ENCODE measurements around the gene SFT2D3. TPM values are rescaled to one million over a fixed set of nuclear protein-coding genes. Genes with fewer than 3 reads are reported as not detected.

SFT2D3 gene
- total and polyA plus RNA-seq, 4 donors = 2.4 to 4.9 (median 4.7) TPM; not detected in 1

DNA sequence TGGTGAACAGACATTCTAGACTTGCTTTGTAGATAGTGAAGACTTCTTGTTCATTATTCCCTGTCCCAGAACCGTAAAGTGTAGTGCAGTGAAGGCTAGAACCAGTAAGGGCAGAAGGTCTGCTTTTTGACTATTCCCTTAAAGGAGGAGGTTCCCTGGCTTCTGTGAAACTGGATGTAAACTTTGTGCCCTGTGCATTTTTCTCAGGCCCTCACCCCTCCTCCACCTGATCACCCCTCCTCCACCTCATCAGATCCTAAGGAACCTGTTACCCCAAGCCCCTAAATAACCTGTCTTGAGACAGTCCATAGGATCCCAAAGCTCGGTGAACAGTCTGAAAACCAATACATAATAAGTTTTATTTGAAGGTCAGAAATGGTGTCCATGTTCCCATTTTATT is 33.7 kb downstream of the SFT2D3 start:
- peak overlapping the region; percentile 65 to 88 for H3K27ac ChIP-seq (ENCODE audit: low read depth in 1 of 2, low read length in 2 of 2)
- peak overlapping the region in 1 of 2 donors; percentile 49 for H3K9ac ChIP-seq (ENCODE audit: low read depth in 1 of 2, low read length in 2 of 2)
- DNase-seq (ENCODE audit: low spot score) = no peak
- no peak overlapping the region for H3K4me3 ChIP-seq (ENCODE audit: low read depth in 1 of 3, low read length in 3 of 3)
- 37% methylated on average over 2 of the region's 2 CpGs for WGBS
- H3K4me1 ChIP-seq (ENCODE audit: control insufficient read depth in 4 of 4, insufficient read depth in 4 of 4, low read length in 3 of 4) = peaks cover 10 to 44% (median 25%) of the 10 kb centered on the region in 4 donors
- H3K9me3 ChIP-seq (ENCODE audit: control insufficient read depth in 4 of 4, low read length in 3 of 4) = no peaks in the 10 kb centered on the region
- TF ChIP-seq TAF1 (conservative IDR thresholded peaks at IDR 0.05) = no peak
- TF ChIP-seq FOXA2 (IDR thresholded peaks at IDR 0.05) = no peak
- TF ChIP-seq JUND (IDR thresholded peaks at IDR 0.05) = no peak
- TF ChIP-seq GABPA (IDR thresholded peaks at IDR 0.05 in 1 of 2, conservative IDR thresholded peaks at IDR 0.05 in 1 of 2) = no peak
- TF ChIP-seq, protein P1, sequence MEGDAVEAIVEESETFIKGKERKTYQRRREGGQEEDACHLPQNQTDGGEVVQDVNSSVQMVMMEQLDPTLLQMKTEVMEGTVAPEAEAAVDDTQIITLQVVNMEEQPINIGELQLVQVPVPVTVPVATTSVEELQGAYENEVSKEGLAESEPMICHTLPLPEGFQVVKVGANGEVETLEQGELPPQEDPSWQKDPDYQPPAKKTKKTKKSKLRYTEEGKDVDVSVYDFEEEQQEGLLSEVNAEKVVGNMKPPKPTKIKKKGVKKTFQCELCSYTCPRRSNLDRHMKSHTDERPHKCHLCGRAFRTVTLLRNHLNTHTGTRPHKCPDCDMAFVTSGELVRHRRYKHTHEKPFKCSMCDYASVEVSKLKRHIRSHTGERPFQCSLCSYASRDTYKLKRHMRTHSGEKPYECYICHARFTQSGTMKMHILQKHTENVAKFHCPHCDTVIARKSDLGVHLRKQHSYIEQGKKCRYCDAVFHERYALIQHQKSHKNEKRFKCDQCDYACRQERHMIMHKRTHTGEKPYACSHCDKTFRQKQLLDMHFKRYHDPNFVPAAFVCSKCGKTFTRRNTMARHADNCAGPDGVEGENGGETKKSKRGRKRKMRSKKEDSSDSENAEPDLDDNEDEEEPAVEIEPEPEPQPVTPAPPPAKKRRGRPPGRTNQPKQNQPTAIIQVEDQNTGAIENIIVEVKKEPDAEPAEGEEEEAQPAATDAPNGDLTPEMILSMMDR (IDR thresholded peaks at IDR 0.05; ENCODE audit: low read depth, low read length, missing input control) = no peak
- TF ChIP-seq FOXA1 (IDR thresholded peaks at IDR 0.05) = no peak
- TF ChIP-seq YY1 (IDR thresholded peaks at IDR 0.05) = no peak
- TF ChIP-seq ATF3 (IDR thresholded peaks at IDR 0.05) = no peak
- TF ChIP-seq EGR1 (IDR thresholded peaks at IDR 0.05; ENCODE audit: low read depth in 2 of 2) = no peak
- no peak for TF ChIP-seq HNF4G (IDR thresholded peaks at IDR 0.05)
- TF ChIP-seq HNF4A (conservative IDR thresholded peaks at IDR 0.05) = no peak
- no peaks in the 10 kb centered on the region for H3K36me3 ChIP-seq (ENCODE audit: control insufficient read depth in 4 of 4, insufficient read depth in 3 of 4, low read depth in 1 of 4, low read length in 3 of 4)
- H3K27me3 ChIP-seq (ENCODE audit: control insufficient read depth in 4 of 4, insufficient read depth in 4 of 4, low read length in 3 of 4) = no peaks in the 10 kb centered on the region

DNA sequence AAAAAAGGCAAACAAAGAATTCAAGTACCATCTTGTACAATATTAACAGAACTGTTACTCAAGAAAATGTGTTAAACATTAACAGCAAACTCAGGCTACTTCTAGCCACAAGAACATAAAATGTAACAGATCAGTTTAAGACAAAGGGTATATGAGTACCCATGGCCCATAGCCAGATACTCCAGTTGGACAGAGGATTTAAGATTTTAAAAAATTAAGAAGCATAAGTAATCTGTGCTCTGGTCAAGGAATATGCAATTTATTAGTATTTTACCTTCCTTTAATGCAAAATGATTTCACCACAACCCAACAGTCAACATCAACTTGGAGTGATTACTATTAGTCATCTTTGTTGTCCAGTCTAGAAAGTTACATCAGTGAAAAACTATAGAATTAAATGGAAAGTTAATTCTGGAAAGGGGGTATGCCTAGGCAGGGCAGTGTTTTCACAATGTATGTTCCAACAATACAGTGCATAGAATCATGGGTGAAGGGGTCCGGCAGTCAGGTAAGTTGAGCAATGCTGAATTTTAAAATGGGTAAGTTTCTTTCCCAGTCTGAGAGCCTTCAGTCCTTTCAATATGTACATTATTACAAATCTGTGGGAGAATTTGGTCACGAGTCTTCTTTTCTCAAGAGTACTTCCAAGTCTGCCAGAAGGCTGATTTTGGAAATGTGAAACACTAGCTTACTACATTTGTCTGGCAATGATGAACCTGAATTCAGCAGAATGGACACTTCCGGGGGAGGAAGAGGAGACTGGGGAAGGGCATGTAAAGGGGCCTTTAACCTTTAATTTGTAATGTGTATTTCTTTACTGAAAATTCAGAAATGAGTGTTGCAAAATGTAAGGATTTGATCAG is 34.5 kb downstream of the SFT2D3 start:
- Histone ChIP-seq H3K9ac (ENCODE audit: low read depth in 1 of 2, low read length in 2 of 2) (peak overlapping the region in 1 of 2 donors; percentile 49), H3K36me3 (ENCODE audit: control insufficient read depth in 4 of 4, insufficient read depth in 3 of 4, low read depth in 1 of 4, low read length in 3 of 4) (no peaks in the 10 kb centered on the region), H3K4me3 (ENCODE audit: low read depth in 1 of 3, low read length in 3 of 3) (no peak overlapping the region), H3K4me1 (ENCODE audit: control insufficient read depth in 4 of 4, insufficient read depth in 4 of 4, low read length in 3 of 4) (peaks cover 10 to 44% (median 25%) of the 10 kb centered on the region in 4 donors), H3K27ac (ENCODE audit: low read depth in 1 of 2, low read length in 2 of 2) (peak overlapping the region; percentile 65 to 88), H3K9me3 (ENCODE audit: control insufficient read depth in 4 of 4, low read length in 3 of 4) (no peaks in the 10 kb centered on the region), H3K27me3 (ENCODE audit: control insufficient read depth in 4 of 4, insufficient read depth in 4 of 4, low read length in 3 of 4) (no peaks in the 10 kb centered on the region)
- TF ChIP-seq FOXA2 (IDR thresholded peaks at IDR 0.05) (peak; percentile 64), TAF1 (conservative IDR thresholded peaks at IDR 0.05) (no peak), ATF3 (IDR thresholded peaks at IDR 0.05) (peak; percentile 57), REST (IDR thresholded peaks at IDR 0.05) (peak; percentile 33), YY1 (IDR thresholded peaks at IDR 0.05) (peak; percentile 35), JUND (IDR thresholded peaks at IDR 0.05) (peak; percentile 77 to 87), FOXA1 (IDR thresholded peaks at IDR 0.05) (peak; percentile 24), ZBTB33 (IDR thresholded peaks at IDR 0.05) (no peak)
- DNase-seq (ENCODE audit: low spot score) = no peak
- 51% methylated on average over 3 of the region's 3 CpGs for WGBS
